ENCODE data around the gene ARHGAP28. TPM values are rescaled to one million over a fixed set of nuclear protein-coding genes. Genes with fewer than 3 reads are reported as not detected.

Gene ARHGAP28
- polyA plus RNA-seq, 3 donors: not detected

GRCh38 chr18:6751222-6751621 is 21.7 kb downstream of the ARHGAP28 start:
- H4K20me1 ChIP-seq (ENCODE audit: insufficient read depth, low read length): no peaks in the 10 kb centered on the region
- no peak overlapping the region for H3K27ac ChIP-seq (ENCODE audit: low read depth in 1 of 2, low read length in 2 of 2)
- no peak overlapping the region for H3K4me2 ChIP-seq (replicated peaks; ENCODE audit: extremely low read depth, low read length, poor library complexity, severe bottlenecking)
- no peaks in the 10 kb centered on the region for H3K36me3 ChIP-seq (replicated peaks in 1 of 2; ENCODE audit: control insufficient read depth in 1 of 2, insufficient read depth in 2 of 2, low read length in 2 of 2)
- H2AFZ ChIP-seq (ENCODE audit: insufficient read depth, low read depth, low read length, poor library complexity, severe bottlenecking): no peak overlapping the region
- no peak for DNase-seq
- peaks cover 0 to 10% (median 3%) of the 10 kb centered on the region in 7 donors for H3K9me3 Mint-ChIP-seq
- no peak overlapping the region for H3K27ac Mint-ChIP-seq
- intact Hi-C loops (cut with micrococcal nuclease): no loop called here
- no peak overlapping the region for H3K4me3 ChIP-seq (replicated peaks in 1 of 3; ENCODE audit: low read depth in 2 of 3, low read length in 3 of 3)
- H3K27me3 ChIP-seq (ENCODE audit: control insufficient read depth in 2 of 2, insufficient read depth in 2 of 2, low read length in 2 of 2): no peaks in the 10 kb centered on the region
- peaks cover 0 to 1% (median 0%) of the 10 kb centered on the region in 3 donors for H3K27me3 Mint-ChIP-seq (ENCODE audit: low read depth in 3 of 3)
- no peak overlapping the region for H3K9ac ChIP-seq (ENCODE audit: insufficient read depth, low read length, poor library complexity, severe bottlenecking)
- H3K4me3 Mint-ChIP-seq: no peak overlapping the region
- H3K9me3 ChIP-seq (replicated peaks in 1 of 2; ENCODE audit: control insufficient read depth in 1 of 2, insufficient read depth in 1 of 2, low read length in 2 of 2): no peaks in the 10 kb centered on the region
- no peaks in the 10 kb centered on the region for H3K4me1 ChIP-seq (ENCODE audit: control insufficient read depth in 1 of 2, insufficient read depth in 2 of 2, low read length in 2 of 2)
- H3K4me1 Mint-ChIP-seq: no peaks in the 10 kb centered on the region
- TF ChIP-seq CTCF (IDR thresholded peaks at IDR 0.05): no peak
- WGBS (ENCODE audit: insufficient coverage): 100% methylated on average over 1 of the region's 2 CpGs
- H3K79me2 ChIP-seq (ENCODE audit: insufficient read depth, low read length): no peaks in the 10 kb centered on the region
- H3K36me3 Mint-ChIP-seq: no peaks in the 10 kb centered on the region

GRCh38 chr18:6752202-6752860 is 22.8 kb downstream of the ARHGAP28 start:
- Histone ChIP-seq H3K27ac (ENCODE audit: low read depth in 1 of 2, low read length in 2 of 2) (no peak overlapping the region), H4K20me1 (ENCODE audit: insufficient read depth, low read length) (no peaks in the 10 kb centered on the region), H3K27me3 (ENCODE audit: control insufficient read depth in 2 of 2, insufficient read depth in 2 of 2, low read length in 2 of 2) (no peaks in the 10 kb centered on the region), H3K79me2 (ENCODE audit: insufficient read depth, low read length) (no peaks in the 10 kb centered on the region), H3K36me3 (replicated peaks in 1 of 2; ENCODE audit: control insufficient read depth in 1 of 2, insufficient read depth in 2 of 2, low read length in 2 of 2) (no peaks in the 10 kb centered on the region), H3K4me3 (replicated peaks in 1 of 3; ENCODE audit: low read depth in 2 of 3, low read length in 3 of 3) (no peak overlapping the region), H3K9me3 (replicated peaks in 1 of 2; ENCODE audit: control insufficient read depth in 1 of 2, insufficient read depth in 1 of 2, low read length in 2 of 2) (no peaks in the 10 kb centered on the region), H2AFZ (ENCODE audit: insufficient read depth, low read depth, low read length, poor library complexity, severe bottlenecking) (no peak overlapping the region), H3K4me2 (replicated peaks; ENCODE audit: extremely low read depth, low read length, poor library complexity, severe bottlenecking) (no peak overlapping the region), H3K9ac (ENCODE audit: insufficient read depth, low read length, poor library complexity, severe bottlenecking) (no peak overlapping the region), H3K4me1 (ENCODE audit: control insufficient read depth in 1 of 2, insufficient read depth in 2 of 2, low read length in 2 of 2) (no peaks in the 10 kb centered on the region)
- H3K27me3 Mint-ChIP-seq (ENCODE audit: low read depth in 3 of 3): no peaks in the 10 kb centered on the region
- H3K36me3 Mint-ChIP-seq: no peaks in the 10 kb centered on the region
- no peak overlapping the region for H3K27ac Mint-ChIP-seq
- peaks cover 0 to 10% (median 3%) of the 10 kb centered on the region in 7 donors for H3K9me3 Mint-ChIP-seq
- DNase-seq: no peak
- WGBS (ENCODE audit: insufficient coverage): 87% methylated on average over 3 of the region's 6 CpGs
- no peak overlapping the region for H3K4me3 Mint-ChIP-seq
- no peaks in the 10 kb centered on the region for H3K4me1 Mint-ChIP-seq
- no peak for TF ChIP-seq CTCF (IDR thresholded peaks at IDR 0.05)
- intact Hi-C loops (cut with micrococcal nuclease): no loop called here
